Activated CD4-positive, CD25-positive, alpha-beta regulatory T cell treated with anti-CD3 and anti-CD28 coated beads, Interleukin-2, amount 50 U/mL, for 72 hours (primary cell): ENCODE results near the gene CHI3L2.

Source experiments
- DNase-seq: peaks from one replicate; pipeline ENCODE4 v3.0.0; 2021

Gene CHI3L2

DNA sequence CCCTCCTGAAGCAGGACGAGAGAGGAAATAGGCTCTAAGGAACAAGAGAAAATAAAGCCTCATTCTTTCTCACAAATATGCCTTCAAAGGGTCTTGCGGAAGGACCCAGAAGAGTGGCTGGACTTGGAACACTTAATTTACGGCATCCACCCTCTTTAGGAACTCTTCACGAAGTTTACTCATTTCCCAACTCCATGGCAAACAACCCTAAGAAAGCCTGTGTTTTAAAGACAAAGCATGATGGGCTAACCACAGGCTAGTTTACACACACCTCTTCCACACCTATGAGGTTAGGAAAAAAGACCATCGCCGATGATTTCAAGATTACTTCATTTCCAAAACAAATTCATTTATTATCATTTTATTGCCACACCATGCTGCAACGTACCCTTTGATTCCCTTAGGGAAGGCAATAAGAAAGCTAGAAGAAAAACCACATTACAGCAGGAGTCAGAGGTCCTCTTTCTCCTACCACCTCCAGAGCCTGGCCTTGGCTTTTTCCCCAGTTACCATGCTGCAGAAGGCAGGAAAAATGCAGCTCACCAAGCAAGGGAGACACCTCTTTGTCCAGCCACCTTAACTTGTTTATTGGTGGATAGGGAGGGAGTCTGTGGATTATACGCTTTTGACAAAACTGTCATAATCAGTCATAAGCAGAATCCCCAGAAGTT is 29.6 kb downstream of the CHI3L2 start:
- DNase-seq: no peak

DNA sequence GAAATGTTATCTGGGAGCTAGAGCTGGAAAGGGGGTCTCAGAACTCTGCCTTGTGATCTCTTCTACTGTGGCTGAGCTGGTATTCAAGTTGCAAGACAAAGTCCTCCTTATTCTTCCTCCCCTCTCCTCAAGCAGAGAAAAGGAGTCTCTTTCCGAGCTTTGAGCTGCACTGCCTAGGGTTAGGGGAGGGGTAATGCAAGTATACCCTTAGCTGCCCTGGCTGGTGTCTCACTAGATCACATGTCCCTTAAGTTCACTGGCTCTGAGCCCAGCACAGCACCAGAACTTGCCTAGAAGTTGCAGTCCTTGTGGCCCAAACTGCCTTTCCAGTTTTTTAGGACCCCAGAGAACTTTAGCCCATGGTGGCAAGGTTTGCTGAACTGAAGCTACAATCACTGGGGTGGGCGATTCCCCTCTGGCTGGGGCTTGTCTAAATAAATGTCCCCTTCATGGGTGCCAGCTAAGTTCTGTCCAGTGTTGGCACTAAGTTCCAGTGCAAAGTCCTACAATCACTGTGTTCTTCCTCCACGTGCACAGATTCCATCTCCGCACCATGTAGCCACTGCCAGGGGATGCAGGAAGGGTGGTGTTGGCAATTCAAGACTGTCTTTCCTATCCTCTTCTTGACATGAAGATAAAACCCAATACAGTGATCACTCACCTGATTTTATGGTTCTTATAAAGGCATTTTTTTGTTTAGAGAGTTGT is 40.4 kb downstream of the CHI3L2 start:
- no peak for DNase-seq

DNA sequence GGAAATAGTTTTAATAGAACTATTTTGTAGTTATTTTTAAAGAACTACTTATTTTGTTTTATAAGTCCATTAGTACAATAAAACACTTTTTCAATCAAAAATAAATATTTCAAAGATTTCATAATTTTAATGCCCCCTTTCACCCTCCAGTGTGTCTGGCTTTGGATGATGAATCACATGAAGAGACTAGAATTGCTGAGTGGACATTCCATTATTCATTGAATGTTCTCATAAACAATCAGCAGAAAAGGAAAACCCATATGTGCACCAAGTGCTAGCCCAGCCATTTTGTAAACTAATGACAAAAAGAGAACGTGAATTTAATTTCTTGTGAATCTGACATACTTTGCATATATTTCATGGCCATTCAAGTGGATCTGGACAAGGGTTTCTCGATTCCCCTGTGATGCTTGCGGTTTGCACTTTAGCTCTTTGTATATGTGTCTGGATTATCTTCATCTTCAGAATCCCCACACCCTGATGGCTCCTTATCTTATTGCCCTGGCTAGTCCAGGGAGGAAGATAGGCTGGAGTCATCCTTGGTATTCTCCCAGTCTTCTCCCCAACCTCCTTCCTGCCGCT is 42.4 kb downstream of the CHI3L2 start:
- no peak for DNase-seq

- DNase-seq: no peak
These were observed 43.4 kb downstream of the CHI3L2 start for GRCh38 chr1:111270771-111271463.

GRCh38 chr1:111271464-111271801 is 43.9 kb downstream of the CHI3L2 start:
- DNase-seq: no peak

GRCh38 chr1:111272081-111272480 is 44.6 kb downstream of the CHI3L2 start:
- DNase-seq: no peak

DNA sequence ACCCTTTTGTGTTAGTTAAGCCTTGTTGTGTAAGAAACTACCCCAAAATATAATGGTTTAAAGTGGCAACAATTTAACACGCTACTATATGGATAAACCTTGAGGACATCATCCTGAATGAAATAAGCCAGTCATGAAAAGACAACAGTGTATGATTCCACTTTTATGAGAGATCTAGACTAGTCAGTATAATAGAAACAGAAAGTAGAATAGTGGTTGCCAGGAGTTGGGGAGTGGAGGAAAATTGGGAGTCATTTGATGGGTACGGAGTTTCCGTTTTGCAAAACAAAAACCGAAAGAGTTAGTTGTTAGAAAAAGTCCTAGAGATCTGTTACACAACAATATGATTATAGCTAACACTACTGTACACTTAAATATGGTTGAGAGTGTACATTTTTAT is 47.1 kb downstream of the CHI3L2 start:
- no peak for DNase-seq

- DNase-seq: no peak
These were observed 47.6 kb downstream of the CHI3L2 start for GRCh38 chr1:111275079-111275478.

DNA sequence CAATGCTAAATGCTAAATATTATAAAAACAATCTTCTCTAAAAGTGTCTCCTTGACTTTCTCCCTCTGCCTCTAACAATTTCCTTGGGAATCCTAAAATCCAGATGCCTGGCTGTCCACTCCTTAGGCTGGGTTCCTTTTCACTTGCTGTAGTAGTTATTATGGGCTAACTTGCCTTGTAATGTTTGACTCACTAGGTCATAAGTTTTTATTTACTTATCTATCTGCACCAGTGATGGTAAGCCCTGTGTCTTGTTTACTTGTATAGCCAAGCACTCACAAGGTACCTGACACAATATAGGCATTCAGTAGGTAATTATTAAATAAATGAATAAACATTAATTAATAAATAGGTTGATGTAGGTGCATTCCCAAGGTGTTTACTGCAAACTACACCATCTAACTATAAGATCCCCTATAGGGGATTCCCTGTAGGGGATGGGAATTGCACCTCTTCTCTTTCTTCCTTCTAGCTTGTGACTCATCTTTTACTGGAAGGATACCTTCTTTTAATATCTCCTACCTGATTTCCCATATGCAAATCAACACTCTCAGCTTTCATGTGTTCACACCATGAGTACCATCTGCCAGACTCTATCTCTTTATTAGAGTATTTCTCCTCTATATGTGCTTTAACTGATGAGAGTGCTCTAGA is 48.4 kb downstream of the CHI3L2 start:
- DNase-seq: no peak

DNA sequence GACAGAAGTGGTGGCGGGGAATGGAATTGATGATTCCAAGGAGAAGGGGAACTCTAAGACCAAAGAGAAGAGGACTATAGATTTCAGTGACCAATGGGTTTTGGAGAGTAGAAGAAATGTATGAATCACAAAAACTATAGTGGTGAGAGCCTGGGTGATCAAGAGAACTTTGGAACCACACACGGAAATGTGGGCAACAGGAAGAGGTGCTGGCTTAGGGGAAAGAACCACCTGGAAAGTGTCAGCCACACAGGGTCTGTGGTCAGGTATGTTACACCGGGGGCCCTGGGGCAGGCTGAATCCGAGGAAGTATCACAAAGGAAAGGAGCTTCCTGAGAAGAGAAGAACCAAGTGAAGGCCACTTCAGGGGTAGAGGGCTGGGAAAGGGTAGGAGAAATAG is 51.6 kb downstream of the CHI3L2 start:
- DNase-seq: no peak

DNA sequence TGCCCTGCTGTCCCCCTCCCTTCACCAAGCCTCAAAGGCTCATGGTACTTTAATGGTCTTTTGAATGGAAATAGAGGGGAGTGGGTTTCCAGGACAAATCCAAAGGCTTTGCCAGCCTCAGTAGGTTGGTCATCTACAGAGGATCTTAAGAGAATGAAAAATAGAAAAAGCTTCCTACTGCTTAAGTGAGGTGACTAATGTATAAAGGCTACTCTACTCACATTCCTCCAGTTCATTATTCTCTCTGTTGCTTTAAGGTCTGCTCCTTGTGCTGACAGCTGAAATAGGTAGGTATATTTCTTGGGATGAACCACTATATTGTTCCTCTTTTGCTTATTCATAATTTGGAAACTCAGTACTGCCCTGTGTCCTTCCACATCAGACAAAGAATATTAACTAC is 52.8 kb downstream of the CHI3L2 start:
- DNase-seq: no peak

DNA sequence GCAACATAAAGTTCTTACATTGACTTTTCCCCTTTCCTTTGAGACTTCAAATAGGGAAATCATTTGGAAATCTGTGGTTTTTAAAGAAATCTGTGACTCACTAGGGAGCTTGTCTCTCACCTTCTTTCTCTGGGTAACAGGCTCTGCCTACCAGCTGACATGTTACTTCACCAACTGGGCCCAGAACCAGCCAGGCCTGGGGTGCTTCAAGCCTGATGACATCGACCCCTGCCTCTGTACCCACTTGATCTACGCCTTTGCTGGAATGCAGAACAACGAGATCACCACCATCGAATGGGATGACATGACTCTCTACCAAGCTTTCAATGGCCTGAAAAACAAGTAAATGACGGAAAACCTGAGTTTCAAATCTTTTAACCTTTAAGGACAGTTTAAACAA is 53.9 kb downstream of the CHI3L2 start:
- no peak for DNase-seq

- DNase-seq: no peak
These were observed 56.3 kb downstream of the CHI3L2 start for GRCh38 chr1:111283838-111284237.

DNA sequence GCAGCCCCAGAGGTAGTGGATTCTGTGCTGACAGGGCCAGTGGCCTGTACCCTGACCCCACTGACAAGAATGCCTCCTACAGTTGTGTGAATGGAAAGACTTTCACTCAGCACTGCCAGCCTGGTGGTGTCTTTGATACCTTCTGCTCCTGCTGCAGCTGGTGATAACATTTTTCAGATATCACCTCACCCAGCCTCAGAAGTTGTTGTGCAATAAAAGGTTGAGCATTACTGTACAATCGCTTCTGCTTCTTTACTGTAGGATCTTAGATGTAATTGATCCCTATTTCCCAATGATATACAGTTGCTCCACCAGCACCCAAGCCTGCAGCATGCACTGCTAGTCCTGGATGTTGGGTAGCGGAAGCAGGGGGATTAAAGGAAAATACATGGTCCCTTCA is 58.4 kb downstream of the CHI3L2 start:
- no peak for DNase-seq

GRCh38 chr1:111286912-111287311 is 59.4 kb downstream of the CHI3L2 start:
- DNase-seq: no peak

DNA sequence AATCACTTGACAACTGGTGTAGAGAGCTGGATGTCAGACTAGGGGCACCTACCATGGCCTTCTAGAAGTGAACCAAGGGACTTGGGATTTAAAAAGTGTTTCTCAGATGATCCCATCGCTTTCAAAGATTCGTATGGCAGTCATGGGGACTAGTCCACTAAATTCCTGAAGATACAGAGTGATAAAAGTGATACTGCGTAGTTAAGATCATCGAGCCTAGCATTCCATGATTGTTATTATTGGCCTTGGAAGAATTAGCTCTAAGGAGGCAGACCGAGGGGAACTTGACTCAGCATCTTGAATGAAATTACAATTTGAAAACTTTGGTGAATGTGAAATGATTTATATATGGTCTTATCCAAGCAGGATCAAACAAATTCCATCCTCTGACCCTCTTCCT is 61.9 kb downstream of the CHI3L2 start:
- no peak for DNase-seq

- no peak for DNase-seq
These were observed 62.6 kb downstream of the CHI3L2 start for GRCh38 chr1:111290104-111290503.

- no peak for DNase-seq
These were observed 63.1 kb downstream of the CHI3L2 start, which contains the start of gene CHIA for GRCh38 chr1:111290630-111291029. Gene CHIA, plus strand, starts transcription at chr1:111290851. Its CDS starts 19,617 bp downstream, at chr1:111310468.
